ENCODE measurements around the gene MTOR.
"Not testable (repeated sequence)": the region's sequence is repeated elsewhere in the genome, so short reads cannot be mapped to it uniquely, and the experiment has no call there.

Gene MTOR

DNA sequence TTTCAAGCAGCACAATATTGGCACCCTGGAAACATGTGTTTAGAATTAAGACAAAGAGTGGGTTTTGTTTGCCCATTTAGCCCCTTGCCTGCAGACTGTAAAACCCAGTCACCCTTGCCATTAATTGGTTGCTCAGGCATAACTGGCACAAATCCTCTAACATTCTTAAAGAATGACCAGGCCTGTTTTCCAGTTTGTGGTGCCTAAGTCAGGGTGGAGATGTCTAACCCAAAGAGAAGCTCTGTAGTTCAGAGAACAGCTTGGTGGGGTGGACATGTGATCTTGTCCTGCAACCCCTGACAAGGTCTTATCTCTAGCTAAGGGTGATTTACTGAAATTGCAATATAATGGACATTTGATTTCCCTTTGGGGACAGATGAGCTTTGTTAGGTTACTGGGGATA is 82.0 kb downstream of the MTOR start:
- peak; percentile 68 for DNase-seq (ENCODE audit: low spot score)

DNA sequence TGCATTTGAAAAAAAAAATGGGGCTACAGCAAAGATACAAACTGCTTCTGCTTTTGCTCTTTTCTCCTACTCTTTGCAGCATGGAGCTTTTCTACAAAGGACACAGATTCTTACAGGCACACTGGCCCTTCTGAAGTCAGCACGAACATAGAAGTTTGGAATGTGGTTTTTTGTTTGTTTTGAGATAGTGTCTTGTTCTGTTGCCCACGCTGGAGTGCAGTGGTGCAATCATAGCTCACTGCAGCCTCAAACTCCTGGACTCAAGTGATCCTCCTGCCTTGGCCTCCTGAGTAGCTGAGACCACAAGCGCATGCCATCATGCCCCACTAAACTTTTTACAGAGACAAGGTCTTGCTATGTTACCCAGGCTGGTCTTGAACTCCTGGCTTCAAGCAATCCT is 82.6 kb downstream of the MTOR start:
- DNase-seq (ENCODE audit: low spot score), result peak; percentile 24

DNA sequence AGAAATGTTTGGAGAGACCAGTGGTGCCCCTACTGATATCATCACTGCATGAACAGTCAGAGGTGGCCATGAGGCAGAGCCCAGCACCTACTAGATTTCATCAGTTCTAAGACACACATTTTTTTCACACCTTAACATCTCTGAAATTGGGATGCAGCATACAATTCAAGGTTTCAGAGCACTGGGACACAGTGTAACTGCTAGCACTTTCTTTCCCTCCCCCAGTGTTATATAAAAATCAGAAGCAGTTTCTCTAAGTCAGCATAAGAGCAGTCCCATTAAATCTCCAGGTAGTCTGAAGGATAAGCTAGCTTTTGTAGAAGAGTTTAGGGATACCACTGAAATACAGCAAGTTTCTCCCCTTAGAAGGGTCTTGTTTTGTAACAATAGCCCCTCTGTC is 83.2 kb downstream of the MTOR start:
- no peak for DNase-seq (ENCODE audit: low spot score)

DNA sequence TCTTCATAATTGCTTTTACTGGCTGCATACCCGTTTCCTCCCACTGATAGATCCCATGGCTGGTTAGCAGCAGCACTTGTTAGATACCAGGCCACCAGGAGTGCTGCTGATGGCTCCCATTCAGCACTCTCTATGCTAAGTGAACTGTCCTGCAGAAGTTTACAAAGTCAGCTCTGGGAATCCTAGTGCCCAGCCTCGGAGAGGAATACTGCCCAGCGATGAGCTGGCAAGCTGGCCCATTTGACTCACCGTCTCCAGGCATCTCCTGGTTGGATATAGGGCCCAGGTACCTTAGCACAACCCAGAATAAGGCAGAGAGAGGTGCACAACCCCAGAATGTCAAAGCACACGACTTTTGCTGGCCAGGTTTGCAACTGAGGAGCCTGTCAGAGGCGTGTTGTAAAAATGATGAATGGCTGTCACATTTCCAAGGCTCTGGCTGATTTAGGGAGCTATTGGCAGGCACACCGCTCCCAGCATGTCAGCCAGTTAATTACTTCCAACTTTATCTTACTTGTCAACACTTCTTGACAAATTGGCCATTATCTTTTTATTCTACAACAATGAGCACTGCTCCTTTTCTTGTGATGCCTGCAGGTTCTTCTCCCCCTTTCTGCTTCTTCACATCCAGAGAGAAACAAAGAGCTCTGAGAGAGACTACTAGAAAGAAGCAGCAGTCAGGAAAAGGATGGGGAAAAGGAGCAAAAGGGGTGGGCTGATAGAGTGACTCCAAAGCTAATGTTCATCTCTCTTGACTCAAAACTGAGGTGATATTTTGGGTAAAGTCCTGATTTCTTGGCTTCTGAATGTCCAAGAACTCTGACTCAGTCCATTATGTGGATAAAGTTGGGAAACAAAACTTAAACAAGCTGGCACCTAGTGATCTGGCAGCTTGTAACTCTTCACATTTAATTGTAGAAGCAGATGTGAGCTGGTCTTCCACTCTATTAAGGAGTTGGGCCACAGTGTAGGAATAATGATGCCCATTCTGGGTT is 84.0 kb downstream of the MTOR start:
- DNase-seq (ENCODE audit: low spot score), result peak; percentile 28

DNA sequence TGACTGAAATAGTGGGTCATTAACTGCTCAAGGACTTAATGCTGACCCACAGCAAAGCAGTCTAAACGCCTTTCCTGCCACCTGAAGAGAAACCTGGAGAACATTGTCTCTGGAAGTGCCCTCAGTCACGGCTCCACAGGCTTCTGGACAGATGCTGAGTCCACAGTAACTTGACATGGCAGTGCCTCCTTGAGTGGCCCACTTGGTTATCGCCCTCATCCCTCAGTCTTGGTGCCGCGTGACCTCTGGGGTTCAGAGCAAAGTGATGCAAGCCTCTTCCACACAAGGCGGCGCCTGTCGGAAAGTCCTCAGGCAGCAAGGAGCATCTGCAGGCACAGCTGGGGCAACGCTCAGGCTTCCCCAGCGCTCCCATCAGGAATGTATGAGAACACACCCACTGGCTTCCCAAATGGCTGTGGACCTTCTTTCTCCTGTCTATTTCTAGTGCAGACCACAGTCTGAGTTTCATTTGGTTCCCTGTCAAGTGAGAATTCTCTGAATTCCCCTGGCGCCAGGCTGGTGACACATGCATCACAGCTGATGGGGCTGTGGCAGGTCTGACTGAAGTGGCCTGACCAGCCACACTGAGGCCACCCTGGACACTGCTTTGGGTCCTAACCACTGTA is 86.2 kb downstream of the MTOR start:
- peak; percentile 31 for DNase-seq (ENCODE audit: low spot score)

DNA sequence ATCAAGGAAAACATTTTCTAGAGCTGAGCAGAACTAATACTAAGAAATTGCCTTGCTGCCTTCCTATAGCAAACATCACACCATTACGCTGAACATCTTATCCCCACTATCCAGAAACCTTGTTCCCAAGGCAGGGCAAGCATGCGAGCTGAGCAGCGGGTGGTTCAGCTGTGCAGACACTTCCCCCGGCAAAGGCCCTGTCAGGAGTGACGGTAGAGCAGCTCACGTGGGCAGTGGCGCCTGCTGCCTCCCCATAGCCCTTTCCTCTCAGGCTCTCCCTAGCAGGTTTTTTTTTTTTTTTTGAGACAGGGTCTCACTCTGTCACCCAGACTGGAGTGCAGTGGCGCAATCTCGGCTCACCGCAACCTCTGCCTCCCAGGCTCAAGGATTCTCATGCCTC is 86.9 kb downstream of the MTOR start:
- DNase-seq (ENCODE audit: low spot score), result no peak

DNA sequence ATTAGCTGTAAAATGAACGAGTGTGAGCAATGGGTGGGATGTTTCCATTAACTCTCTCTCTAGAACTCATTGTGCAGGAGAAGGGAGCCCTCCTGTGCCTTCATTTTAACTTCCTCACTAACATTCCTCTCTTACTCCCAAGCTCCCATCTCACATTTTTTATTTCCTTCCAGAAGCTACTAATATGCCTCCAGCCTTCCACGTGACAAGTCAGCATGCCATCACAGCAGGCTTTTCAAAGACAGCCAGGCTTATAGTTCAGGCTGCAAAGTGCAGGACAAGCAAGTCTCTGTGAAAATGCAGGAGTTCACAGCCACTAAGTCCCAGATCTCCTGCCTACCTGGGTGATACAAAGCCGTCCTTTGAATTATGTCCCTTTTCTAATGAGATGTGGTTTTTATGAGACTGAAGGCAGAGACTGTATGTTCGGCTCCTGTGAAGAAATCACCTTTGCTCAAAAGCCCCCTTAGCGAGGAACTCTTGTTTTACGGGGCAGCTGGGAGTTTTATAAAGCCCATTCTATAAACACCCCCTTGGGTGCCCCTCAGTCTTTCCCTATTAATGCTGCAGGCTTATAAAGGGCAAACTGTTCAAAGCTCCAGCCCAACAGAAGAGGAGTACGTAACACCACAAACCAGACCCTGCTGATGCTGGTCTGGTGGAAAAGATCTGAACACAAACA is 87.9 kb downstream of the MTOR start:
- DNase-seq (ENCODE audit: low spot score), result no peak

DNA sequence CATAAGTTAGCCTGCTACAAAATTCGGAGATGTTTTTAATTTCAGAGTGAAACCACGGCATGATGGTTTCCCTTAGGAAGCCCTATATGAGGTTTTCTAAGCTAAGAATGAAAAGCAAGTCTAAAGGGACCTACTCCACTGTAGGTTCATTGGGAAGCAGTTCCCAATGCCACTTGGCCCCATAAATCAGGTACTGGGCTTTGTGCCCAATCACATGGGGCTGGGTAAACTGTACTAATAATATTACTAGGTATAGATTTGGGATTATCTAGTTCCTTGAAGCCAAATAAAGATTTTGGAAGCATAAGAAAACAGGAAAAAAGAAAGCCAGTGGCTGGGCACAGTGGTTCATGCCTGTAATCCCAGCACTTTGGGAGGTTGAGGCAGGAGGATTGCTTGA is 92.2 kb downstream of the MTOR start:
- DNase-seq (ENCODE audit: low spot score), result no peak

DNA sequence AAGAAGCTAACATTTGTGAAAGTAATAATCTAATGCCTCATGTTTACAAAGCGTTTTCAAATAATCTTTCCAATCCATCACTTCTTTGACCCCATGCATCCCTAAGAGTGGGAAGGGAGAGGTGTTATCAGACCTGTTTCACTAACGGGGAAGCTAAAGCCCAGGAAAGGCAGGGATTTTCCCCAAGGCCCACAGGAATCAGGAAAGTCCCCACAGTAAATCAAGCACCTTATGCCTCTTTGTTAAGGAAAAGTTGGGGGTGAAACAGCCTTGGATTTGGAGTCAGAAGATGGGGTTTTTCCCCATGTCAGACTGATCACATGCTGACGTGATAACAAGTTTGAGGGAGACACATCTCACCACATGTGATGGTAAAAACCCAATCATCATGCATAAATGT is 93.1 kb downstream of the MTOR start:
- no peak for DNase-seq (ENCODE audit: low spot score)

DNA sequence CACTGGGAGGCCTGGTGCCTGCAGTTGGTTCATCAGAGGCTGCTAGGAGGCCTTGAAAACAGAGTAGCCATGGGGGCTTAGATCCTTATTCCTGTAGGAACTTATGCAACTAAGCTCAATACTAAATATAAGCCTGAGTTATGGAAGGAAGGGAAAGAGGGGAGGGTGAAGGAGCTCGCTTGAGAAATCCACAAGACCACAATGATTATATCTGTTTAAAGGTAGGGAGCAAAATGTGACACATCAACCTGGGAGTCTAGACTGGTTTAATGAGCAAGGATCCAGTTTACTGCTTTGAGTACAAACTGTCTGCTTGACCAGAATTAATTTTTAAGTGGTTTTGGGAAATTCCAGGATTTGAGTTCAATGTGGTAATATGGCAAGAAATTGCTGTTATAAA is 93.6 kb downstream of the MTOR start:
- DNase-seq (ENCODE audit: low spot score), result no peak

DNA sequence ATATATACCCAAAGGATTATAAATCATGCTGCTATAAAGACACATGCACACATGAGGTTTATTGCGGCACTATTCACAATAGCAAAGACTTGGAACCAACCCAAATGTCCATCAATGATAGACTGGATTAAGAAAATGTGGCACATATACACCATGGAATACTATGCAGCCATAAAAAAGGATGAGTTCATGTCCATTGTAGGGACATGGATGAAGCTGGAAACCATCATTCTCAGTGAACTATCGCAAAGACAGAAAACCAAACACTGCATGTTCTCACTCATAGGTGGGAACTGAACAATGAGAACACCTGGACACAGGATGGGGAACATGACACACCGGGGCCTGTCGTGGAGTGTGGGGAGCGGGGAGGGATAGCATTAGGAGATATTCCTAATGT is 95.6 kb downstream of the MTOR start:
- DNase-seq (ENCODE audit: low spot score), result not testable (repeated sequence)

DNA sequence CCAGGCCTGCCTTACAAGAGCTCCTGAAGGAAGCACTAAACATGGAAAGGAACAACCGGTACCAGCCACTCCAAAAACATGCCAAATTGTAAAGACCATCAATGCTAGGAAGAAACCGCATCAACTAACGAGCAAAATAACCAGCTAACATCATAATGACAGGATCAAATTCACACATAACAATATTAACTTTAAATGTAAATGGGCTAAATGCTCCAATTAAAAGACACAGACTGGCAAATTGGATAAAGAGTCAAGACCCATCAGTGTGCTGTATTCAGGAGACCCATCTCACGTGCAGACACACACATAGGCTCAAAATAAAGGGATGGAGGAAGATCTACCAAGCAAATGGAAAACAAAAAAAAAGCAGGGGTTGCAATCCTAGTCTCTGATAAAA is 99.6 kb downstream of the MTOR start:
- not testable (repeated sequence) for DNase-seq (ENCODE audit: low spot score)

DNA sequence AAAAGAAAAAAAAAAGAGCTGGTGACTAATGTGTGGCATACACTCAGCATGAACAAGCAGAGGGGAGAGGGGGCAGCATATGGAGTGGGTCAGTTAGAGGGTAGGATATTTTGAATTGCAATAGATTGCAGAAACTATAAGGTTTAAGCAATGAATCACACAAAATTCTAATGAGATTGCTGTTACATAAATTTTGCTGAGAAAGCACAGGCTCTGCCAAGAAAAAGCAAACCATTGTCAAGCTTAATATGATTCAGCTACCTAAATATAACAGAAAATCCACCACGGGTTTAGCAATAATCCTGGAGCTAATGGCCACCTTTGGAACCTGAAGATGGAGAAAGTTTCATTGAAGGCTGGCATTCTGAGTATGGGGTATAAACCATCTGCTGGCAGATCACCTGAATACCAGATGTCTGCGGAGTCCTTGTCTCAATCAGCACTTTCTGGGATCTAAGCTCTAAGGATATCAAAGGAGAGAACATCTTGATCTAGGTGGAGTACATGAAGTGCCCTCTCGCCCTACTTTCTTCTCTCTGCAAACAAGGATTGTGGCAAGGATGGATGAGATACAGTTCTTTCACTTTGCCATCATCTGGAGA is 103.5 kb downstream of the MTOR start:
- DNase-seq (ENCODE audit: low spot score), result peak; percentile 88

DNA sequence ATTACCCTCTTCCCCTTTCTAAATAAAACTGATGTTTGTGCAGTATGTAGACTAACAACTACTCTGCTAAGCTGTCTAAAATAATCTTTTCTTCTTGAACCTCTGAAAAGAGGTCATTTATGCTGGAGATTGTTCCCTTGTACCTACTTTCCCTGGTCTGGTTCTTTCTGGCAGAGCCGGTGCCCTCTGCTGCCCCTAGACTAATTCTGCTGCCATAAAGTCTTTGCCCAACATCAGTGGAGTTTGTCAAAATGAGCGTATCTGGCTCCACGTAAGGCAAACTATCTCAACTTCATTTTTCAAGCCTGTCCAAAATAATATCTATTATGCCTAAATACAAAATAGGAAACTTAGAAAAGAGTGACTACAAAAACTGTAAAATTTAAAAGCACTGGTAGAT is 104.1 kb downstream of the MTOR start:
- DNase-seq (ENCODE audit: low spot score), result no peak

DNA sequence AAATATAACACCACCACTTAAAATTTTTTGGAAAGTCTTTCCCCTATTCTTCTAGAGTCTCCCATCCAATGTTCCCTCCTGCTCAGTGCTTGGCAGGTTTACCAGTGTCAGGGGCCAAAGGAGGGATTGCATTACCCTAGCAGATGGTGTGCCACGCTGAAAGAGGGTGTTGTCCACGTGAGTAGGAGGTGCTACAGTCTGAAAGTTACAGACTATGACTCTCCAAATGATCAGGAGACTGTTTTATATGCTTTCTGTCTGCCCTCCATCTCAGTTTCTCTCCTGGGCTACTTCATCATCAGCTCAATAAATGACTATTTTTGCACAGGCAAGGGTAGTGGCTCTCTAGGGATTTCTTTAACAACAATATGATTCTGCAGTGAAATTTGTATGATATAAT is 104.5 kb downstream of the MTOR start:
- peak; percentile 73 for DNase-seq (ENCODE audit: low spot score)

DNA sequence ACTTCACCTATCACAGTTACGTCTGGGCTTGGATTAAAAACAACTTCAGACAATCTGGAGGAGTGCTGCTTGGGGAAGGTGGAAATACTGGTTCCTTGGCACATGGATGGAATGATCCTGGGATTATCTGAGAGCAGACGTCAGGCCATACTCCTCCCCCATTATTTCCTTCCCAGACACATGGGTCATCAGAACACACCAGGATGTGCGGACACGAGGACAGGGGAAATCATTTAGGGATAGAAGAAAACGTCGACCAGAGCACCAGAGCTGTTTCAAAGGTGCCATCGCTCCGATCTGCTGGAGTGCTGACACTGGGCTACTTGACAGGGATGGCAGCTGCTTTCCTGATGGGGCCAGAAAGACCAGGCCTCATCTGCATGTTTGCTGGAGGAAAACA is 105.0 kb downstream of the MTOR start:
- no peak for DNase-seq (ENCODE audit: low spot score)

DNA sequence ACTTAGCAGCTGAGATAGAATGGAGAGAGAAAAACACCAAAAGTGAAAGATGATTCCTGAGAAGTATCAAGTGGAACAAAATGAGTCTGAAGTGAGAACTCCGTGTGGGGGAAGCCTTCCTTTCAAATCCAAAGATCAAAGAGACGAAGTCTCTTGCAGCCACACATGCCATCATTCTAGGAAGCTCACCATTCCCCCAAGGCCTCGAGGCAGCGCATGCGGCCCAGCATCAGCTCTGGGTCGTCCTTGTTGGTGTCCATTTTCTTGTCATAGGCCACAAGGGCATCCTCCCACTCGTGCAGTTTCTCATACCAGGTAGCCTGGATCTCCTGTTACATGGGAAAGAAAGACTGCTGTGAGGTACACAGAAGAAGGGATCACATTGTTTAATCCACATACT is 105.4 kb downstream of the MTOR start:
- no peak for DNase-seq (ENCODE audit: low spot score)

DNA sequence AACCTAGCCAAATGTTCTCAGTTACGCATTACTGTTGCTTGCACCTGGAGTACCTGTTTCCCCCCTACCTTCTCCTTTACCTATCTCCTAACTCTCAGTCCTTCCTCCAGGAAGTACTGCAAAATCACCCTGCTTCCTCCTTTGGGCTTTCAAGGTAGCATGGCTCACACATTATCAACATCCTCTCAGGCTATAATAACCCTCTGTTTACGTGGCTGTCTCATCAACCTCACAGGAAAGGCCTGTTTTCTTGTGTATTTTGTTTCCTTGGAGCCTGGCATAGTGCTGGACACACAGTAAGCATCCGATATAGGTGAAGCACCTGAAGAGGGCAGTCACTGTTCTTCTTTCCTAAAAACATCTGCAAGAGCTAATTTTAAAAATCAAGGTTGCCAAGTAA is 105.9 kb downstream of the MTOR start:
- no peak for DNase-seq (ENCODE audit: low spot score)

DNA sequence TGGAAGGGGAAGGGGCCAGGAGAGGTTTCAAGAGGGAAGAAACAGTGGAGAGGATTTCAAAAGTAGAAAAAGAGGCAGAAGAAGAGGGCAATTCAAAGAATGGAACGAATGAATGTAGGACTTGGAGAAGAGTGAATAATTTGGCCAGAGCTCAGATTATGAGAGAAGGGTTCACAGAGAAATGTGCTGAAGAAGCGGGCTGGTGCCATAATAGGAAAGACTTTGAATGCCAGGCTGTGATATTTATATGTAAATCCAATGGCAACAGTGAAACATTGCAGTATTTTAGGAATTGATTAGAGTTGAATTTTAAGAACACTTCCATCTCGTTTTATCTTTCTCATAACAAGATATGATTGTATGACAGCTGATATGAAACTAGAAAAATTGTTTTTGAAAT is 109.2 kb downstream of the MTOR start:
- DNase-seq (ENCODE audit: low spot score), result no peak

DNA sequence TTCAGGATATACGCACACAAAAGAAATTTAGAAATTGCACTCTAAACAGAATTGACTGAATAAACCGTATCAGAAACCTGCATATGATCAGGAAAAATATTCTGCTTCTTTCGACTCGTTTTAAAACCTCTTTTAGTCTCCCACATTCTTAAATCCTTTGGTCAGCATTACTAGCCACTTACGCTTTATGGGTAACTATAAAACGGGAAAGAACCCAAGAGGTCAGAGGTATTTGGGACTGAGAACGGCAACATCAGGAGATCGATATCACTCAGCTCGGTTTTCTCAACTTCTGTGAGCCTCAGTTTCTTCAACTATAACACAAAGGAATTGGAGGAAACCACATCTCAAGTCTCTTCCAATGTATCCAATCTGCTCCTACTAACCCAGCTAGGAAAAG is 109.6 kb downstream of the MTOR start:
- no peak for DNase-seq (ENCODE audit: low spot score)

DNA sequence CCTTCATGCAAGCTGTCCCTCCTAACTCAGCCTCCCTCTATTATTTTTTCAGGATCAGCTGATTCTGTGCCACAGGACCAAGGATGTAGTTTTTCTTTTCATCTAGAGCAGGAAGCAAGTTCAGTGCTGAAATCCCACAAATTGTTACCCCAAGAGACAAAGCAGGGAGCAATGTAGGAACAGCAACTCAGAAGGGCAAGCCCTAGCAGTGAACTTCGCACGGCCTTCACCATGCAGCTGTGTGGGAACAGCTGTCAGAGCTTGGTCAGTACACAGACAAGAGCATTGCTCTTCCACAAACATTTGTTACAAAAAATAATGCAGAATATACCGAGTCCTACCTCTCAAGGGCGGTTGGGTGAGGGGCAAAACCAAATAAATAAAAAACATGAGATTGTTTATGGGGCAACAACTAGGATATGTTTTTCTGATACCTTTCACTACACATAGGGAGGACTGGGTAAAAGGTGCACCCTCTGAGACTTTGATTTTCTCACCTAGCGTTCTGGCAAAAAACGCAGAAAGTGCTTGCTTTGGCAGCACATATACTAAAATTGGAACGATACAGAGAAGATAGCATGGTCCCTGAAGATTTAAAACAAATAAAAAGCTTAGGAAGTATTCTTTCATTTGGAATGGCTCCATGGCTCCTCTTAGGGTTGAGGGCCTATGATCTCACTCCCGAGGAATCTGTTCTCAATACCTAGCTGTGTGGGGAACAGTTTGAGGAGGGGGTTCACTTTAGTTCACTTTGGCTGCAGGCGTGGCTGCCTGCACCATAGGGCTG is 110.3 kb downstream of the MTOR start:
- DNase-seq (ENCODE audit: low spot score), result no peak

DNA sequence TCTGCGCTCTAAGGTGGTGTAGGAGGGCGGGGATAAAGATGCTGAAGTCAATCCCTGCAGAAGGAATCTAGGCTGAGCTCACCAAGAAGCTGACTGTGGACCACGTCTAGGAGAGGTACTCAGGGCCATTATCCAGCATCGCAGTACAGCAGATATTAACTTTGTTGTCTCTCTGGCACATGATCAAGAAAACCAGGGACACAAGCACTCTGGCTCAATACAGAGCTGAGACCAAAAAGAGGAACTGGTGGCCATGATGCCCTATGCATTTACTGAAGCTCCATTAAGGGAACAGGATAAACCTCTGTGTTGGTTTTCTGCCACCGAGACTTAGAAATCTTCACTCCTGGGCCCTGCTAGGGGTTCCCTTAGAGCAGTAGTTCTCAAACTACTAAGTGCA is 111.2 kb downstream of the MTOR start:
- no peak for DNase-seq (ENCODE audit: low spot score)
